Pancreas (tissue), 10 donors: Measurements from ENCODE around the gene CARS2. TPM values are rescaled to one million over a fixed set of nuclear protein-coding genes. Genes with fewer than 3 reads are reported as not detected.

Source experiments
- ATAC-seq, 4 donors: fragments of 200-7000 bp; cut with Tn5 transposase; one replicate each; pipeline versions ENCODE4 v1.8.0 to v1.9.1; 2020; ENCODE audit warnings: mild to moderate bottlenecking in 4 of 4, moderate library complexity in 4 of 4
- DNase-seq, 6 donors: peaks; one replicate each; pipeline ENCODE4 v3.0.0-alpha.2; 2020
- FAIRE-seq: peaks from 2 replicates; lab custom pipeline; 2012; peaks lifted over from hg19 to GRCh38; lab: Jason Lieb, UNC
- H3K27ac ChIP-seq, 4 donors: fragments of 200-600 bp; sonication (generic); 1 replicate in 3 of 4; 2 replicates in 1 of 4; pipeline versions ENCODE4 v1.5.0 to v1.8.0; 2020
- H3K27me3 ChIP-seq, 4 donors: fragments of 200-600 bp; one replicate each; pipeline ENCODE4 v1.8.0; 2021
- H3K36me3 ChIP-seq, 3 donors: fragments of 200-600 bp; sonication (generic) in 1 of 3; one replicate each; pipeline versions ENCODE4 v1.5.0 to v1.8.0; 2020 to 2021
- H3K4me1 ChIP-seq, 3 donors: fragments of 200-600 bp; one replicate each; pipeline ENCODE4 v1.8.0; 2021
- H3K4me3 ChIP-seq, 4 donors: fragments of 200-600 bp; sonication (generic) in 2 of 4; one replicate each; pipeline versions ENCODE4 v1.5.0 to v1.8.0; 2020 to 2021
- H3K9me3 ChIP-seq, 4 donors: fragments of 200-600 bp; one replicate each; pipeline ENCODE4 v1.8.0; 2021
- WGBS, 2 donors: extraction: QIAGEN DNeasy Blood & Tissue Kit; methylation state at CpG; one replicate each; pipeline ENCODE4 v1.1.7; 2013; 5-methylcytosine and 5-hydroxymethylcytosine counted together
- intact Hi-C, 3 donors: fragments of 100-400 bp; cut with DNase I; formaldehyde crosslinking; loops; one replicate each; pipeline versions ENCODE4 v1.11.1 to v1.14.2; 2022
- polyA plus RNA-seq, 2 donors: library from polyadenylated mRNA; stranded (reverse); fragments of 200-250 nt; gene quantifications; one replicate each; pipeline ENCODE4 v1.2.3, GENCODE V29; 2013
- total RNA-seq, 6 donors: library from RNA; stranded (reverse); fragmentation: NEBNext Ultra II Directional in 4 of 6; extraction: Animal tissue kit (Norgen Biotek cat#: 25700) in 4 of 6; gene quantifications; one replicate each; pipeline versions ENCODE4 v1.2.1 to v1.2.4, GENCODE V29; 2021 to 2023
- TF ChIP-seq, protein P1 (sequence below), 4 donors: fragments of 200-600 bp; sonication (generic) in 3 of 4; IDR thresholded peaks; one replicate each; pipeline versions ENCODE4 v1.5.0 to v1.8.0; 2021; ENCODE audit warnings: antibody characterized with exemption in 4 of 4
- donor health status: healthy with polysubstance abuse.
- donor health status: DM: no; HTN: no; CAD: no; lungs with moderate emphysema.
- donor health status: DM: no; HTN: no; CAD: no.
- donor health status: control.
- donor health status: control.
- donor health status: Bipolar disorder and iron deficiency.
- donor health status: DM: yes; HTN: yes; CAD: no.
- donor health status: DM: no; HTN: no; CAD: no.
- donor health status: DM: no; HTN: no; CAD: no.
- donor health status: DM: yes; HTN: yes; CAD: no.

Gene CARS2
- total and polyA plus RNA-seq, 8 donors: 18.2 to 98.7 (median 23.7) TPM

DNA sequence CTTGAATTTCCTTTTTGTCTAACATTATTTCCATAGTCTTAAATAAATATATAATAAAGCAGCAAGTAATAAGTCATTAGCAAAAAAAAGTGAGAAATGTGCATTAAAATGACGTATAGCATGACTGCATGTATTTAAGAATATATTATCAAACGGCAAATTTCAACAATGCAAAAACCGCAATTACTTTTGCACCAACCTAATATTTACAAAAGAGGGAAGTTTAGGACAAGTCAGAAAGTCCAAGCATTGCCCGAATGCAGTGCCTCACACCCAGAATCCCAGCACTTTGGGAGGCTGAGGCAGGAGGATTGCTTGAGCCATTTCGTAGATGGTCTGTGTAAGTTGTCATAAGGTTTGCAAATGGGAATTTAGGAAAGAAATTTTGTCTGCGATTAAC lies 100.8 kb downstream of the CARS2 start:
- Histone ChIP-seq H3K36me3 (no peaks in the 10 kb centered on the region), H3K27me3 (no peaks in the 10 kb centered on the region), H3K4me3 (no peak overlapping the region), H3K4me1 (no peaks in the 10 kb centered on the region), H3K9me3 (no peaks in the 10 kb centered on the region), H3K27ac (no peak overlapping the region)
- DNase-seq (no peak), FAIRE-seq (no peak), ATAC-seq (no peak)
- TF ChIP-seq, protein P1, sequence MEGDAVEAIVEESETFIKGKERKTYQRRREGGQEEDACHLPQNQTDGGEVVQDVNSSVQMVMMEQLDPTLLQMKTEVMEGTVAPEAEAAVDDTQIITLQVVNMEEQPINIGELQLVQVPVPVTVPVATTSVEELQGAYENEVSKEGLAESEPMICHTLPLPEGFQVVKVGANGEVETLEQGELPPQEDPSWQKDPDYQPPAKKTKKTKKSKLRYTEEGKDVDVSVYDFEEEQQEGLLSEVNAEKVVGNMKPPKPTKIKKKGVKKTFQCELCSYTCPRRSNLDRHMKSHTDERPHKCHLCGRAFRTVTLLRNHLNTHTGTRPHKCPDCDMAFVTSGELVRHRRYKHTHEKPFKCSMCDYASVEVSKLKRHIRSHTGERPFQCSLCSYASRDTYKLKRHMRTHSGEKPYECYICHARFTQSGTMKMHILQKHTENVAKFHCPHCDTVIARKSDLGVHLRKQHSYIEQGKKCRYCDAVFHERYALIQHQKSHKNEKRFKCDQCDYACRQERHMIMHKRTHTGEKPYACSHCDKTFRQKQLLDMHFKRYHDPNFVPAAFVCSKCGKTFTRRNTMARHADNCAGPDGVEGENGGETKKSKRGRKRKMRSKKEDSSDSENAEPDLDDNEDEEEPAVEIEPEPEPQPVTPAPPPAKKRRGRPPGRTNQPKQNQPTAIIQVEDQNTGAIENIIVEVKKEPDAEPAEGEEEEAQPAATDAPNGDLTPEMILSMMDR (IDR thresholded peaks at IDR 0.05): no peak
- intact Hi-C loops: no loop called here
- 80 to 87% methylated on average over 6 of the region's 6 CpGs for WGBS, 2 donors

DNA sequence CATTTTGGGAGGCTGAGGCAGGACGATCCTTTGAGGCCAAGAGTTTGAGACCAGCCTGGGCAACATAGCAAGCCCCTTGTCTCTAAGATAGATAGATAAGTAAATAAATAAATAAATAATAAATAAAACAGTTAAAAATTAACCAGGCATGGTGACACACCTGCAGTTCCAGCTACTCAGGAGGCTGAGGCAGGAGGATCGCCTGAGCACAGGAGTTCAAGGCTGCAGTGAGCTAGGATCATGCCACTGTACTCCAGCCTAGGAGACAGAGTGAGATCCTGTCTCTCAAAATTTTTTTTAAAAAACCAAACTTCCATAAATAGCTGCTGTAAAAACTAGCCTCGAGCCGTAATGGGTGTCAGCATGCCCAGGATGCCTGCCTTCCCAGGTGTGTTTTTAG lies 104.9 kb downstream of the CARS2 start:
- WGBS, 2 donors: 90 to 94% methylated on average over 4 of the region's 4 CpGs
- ATAC-seq: no peak
- intact Hi-C loops: no loop called here

DNA sequence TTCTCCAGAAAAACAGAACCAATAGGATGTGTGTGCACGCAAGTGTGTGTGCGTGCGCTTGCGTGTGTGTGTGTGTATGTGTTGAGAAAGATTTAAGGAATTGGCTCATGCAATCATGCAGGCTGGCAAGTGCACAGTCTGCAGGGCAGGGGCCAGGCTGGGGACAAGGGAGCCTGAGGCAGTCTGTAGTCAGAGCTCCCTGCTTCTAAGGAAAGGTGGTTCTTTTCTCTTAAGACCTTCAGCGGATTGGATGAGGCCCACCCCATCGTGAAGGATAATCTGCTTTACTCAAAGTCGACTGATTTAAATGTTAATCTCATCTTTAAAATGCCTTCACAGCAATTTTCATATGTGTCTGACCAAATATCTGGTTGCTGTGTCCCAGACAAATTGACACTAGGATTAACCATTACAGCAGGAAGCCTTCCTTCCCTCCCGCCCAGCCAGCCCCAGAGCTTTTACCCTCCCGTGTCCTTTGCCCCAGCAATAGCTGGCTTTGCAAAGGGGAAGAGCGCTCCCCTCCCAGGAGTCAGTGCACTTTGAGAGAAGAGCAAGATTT lies 105.6 kb downstream of the CARS2 start:
- DNase-seq (no peak), ATAC-seq (no peak), FAIRE-seq (no peak)
- no peak overlapping the region for H3K27ac ChIP-seq
- H3K4me1 ChIP-seq: no peaks in the 10 kb centered on the region
- H3K36me3 ChIP-seq: no peaks in the 10 kb centered on the region
- TF ChIP-seq, protein P1 (IDR thresholded peaks at IDR 0.05): no peak
- intact Hi-C loops: no loop called here
- no peaks in the 10 kb centered on the region for H3K9me3 ChIP-seq
- no peak overlapping the region for H3K4me3 ChIP-seq
- WGBS, 2 donors: 81 to 86% methylated on average over 10 of the region's 10 CpGs
- H3K27me3 ChIP-seq: no peaks in the 10 kb centered on the region

More for the DNA sequence above, 104.9 kb downstream of the CARS2 start:
- no peaks in the 10 kb centered on the region for H3K27me3 ChIP-seq
- FAIRE-seq (no peak), DNase-seq (no peak)
- H3K4me3 ChIP-seq: no peak overlapping the region
- no peaks in the 10 kb centered on the region for H3K36me3 ChIP-seq
- no peak overlapping the region for H3K27ac ChIP-seq
- TF ChIP-seq, protein P1 (IDR thresholded peaks at IDR 0.05): no peak
- H3K9me3 ChIP-seq: no peaks in the 10 kb centered on the region
- no peaks in the 10 kb centered on the region for H3K4me1 ChIP-seq

DNA sequence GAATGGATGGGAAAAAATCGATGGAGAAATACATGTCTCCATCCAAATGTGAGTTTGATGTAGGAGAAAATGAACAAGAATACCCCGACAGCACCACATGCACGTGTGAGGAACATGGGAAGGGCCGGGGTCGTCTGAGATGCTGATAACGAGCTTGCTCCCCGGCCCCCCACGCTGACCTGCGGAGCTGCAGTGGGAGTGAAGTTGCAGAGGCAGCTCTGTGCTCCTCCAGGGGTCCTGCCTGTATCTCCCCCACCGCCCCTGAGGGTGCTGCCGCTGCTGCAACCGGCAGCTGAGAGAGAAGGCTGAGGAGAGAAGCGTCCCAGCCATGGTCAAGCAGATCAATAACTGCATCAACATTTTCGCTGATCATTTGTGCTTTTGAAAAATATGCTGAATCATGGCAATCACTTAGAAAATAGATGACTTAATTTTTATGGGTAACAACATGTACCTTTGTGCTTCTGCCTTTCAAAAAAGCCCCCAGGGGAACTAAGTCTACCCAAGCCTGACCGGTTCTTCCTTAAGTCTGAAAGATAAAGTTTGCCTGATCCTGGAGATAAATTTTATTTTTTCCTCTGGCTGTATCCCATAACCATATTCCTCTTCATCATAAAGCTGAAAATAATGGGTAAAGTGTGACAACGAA lies 108.8 kb downstream of the CARS2 start:
- no peak overlapping the region for H3K27ac ChIP-seq
- H3K36me3 ChIP-seq: no peaks in the 10 kb centered on the region
- H3K27me3 ChIP-seq: no peaks in the 10 kb centered on the region
- no peaks in the 10 kb centered on the region for H3K4me1 ChIP-seq
- FAIRE-seq (no peak), ATAC-seq (no peak), DNase-seq (no peak)
- H3K9me3 ChIP-seq: no peaks in the 10 kb centered on the region
- TF ChIP-seq, protein P1 (IDR thresholded peaks at IDR 0.05): no peak
- no peak overlapping the region for H3K4me3 ChIP-seq
- WGBS, 2 donors: 56 to 62% methylated on average over 16 of the region's 16 CpGs
- intact Hi-C loops: loop anchor here in 2 of 3 donors (5.0 to 10.0 kb wide), 2 partner anchors 218 to 225 kb away; no protein-coding TSS in a partner anchor
